DMS153 treated with DMSO at 0.1 percent for 48 hours (cell line): ENCODE measurements around the gene RAPGEF6.
"Not testable (repeated sequence)": the region's sequence is repeated elsewhere in the genome, so short reads cannot be mapped to it uniquely, and the experiment has no call there.

Source experiments
- DNase-seq: peaks from one replicate; lab custom pipeline; 2025; ENCODE audit not compliant: unreplicated experiment; lab: John Stamatoyannopoulos, UW

RAPGEF6 gene

DNA sequence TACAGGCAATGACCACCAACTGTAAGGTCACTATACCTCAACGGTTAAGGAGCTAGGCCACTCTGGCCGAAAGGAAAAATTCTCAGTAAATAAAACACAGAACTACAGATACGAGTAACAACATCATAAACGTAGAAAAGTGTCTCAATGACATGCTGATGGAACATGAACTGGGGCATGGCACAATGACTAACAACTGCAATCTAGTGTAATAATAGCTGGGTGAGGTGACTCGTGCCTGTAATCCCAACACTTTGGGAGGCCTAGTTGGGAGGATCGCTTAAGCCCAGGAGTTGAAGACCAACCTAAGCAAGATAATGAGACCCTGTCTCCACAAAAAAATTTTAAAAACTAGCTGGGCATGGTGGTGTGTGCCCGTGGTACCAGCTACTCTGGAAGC lies 9.8 kb upstream of the RAPGEF6 start:
- no peak for DNase-seq

DNA sequence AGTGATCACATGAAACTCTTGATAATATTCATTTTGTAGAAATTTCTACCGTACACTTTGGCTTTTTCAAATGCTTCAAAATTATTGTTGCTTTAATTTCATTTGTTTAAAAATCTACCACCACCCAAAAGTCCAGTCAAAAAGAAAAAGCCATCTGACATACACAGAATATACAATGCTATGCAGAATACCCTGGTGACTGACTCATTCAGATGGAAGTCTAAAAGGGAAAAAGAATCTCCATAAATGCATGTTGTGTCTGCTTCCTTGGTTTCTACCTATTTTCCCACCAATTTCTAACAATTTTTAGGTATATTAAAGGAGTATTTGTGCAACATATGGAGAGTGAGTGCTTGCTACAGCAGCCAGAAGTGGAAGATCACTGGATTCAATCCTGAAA lies 9.3 kb upstream of the RAPGEF6 start:
- no peak for DNase-seq

DNA sequence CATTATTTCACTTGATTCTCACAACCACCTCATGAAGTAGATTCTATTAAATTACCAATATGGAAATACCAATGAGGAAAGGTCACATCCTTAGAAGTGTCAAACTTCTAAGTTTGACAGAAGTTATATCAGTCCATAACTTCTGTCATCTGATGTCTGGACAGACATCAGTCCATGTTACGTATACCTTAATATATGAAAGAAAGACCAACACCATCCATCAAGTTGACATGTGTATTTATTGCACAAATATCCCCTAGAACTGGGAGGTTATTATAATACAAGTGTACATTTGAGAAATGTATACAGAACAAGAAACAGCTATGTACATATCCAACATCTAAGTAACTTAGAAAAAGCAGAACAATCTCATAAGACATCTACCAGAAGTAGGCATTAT lies 6.5 kb upstream of the RAPGEF6 start:
- DNase-seq, result no peak

DNA sequence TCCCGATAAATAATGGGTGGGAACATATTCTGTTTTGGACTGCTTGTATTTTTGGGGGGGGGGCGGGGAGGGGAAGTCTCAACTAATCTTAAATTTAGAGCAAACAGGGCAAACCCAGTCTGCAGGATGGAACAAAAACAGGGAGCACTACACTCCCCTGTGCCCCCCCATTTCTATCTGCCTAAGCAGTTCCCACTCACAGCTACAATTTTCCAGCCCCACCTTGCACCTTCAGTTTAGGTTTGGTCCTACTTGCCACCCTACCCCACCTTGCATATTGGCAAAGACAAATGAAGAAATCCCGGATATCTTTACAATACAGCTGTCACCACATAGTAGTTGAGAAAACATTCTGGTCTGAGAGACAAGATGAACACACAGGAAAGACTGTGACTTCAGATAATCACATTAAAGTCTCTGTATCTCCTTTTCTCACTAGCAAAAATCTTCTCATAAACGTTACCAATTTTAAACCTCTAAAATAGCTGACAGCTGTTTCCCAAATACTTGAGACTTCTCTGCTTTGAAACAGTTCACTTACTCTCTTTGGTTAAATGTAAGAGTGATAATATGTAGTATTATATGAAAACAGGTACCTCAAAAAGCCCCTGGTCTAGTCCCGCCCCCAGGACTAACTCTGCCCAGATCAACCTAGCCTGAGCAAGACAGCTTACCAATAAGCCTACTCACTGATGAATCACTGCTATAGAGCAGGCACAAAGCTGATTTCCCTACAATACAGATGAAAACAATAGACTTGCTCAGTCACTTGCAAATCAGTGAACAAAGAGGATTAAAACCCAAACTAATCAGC lies 5.2 kb upstream of the RAPGEF6 start:
- DNase-seq, result no peak

DNA sequence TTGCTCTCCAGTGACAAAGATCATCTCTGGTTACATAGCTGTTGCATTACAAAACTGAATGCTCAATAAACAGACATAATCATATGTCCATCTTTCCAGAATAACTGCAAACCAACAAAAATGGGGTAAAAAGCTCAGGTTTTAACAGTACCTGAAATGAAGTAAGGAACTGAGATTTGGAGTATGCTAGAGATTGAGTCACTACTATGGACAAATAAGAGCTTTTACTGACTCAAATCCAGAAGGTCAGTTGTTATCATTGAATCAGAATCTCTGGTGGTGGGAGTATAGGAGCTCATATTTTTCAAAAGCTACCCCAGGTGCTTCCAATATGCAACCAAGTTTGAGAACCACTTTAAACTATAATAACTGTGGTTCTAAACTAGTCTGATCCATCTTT lies 4.1 kb upstream of the RAPGEF6 start:
- DNase-seq, result no peak

DNA sequence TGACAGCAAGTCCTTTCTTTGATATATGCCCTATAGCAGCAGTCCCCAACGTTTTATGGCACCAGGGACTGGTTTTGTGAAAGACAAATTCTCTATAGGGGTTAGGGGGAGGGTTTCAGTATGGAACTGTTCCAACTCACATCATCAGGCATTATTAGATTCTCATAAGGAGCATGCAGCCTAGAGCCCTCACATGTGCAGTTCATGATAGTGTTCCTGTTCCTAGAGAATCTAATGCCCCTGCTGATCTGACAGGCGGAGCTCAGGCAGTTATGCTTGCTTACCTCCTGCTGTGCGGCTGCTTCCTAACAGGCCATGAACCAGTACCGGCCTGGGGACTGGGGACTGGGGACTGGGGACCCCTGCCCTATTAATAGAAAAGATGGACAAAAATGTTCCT lies 2.7 kb upstream of the RAPGEF6 start:
- DNase-seq, result no peak

DNA sequence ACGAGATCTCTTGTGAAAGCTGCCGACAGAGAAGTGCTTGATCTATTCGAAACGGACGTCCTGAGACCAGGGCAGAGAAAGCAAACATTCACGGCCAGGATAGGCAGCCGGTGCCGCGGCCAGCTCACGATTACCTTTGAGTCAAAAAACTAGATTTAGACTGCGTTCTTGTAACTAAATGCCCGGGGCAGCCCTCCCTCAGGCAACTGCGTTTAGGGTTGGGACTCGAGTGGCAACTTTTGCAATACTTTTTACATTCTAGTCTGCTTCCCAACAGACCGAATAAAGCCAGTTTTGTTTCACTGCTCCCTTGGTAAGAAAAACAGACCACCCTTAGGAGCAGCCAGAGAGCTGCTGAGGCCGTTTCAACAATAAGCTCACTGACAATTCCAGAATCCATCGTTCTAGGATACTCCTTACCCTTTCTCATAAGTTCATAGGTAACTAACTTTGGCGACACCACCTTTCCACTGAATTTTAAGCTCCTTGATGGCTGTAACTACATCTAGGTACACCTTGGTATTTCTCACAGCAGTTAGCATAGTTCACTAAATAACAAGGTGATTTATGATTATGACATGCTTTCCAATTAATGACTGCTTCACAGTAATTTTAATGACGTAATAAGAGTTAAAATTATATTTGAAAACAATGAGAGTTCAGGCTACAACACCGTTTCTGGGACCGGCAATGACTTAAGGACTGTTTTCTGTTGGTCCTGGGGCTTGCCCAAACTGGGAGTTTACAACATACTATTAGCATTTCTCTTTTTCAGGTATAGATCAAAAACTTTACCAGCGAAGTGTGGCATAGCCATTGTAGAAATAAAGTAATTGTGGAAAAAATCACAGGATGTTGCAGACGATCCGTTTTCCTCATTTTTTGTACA lies 899 bp upstream of the RAPGEF6 start:
- no peak for DNase-seq

DNA sequence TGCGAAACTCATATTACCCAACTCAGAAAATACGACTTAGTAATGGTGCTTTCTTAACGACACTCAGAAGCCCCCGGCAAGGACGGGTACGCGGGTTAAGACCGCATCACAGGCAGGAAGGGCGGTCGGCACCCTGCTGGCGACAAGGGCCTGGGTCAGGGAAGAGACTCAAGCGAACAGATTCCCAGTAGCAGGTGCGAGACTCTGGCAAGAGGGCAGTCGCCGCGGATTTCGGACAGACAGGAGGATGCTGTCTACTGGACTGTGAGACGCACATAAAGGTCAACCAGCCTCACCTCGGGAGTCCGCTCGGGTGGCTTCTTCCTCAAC lies 398 bp downstream of the RAPGEF6 start:
- no peak for DNase-seq

DNA sequence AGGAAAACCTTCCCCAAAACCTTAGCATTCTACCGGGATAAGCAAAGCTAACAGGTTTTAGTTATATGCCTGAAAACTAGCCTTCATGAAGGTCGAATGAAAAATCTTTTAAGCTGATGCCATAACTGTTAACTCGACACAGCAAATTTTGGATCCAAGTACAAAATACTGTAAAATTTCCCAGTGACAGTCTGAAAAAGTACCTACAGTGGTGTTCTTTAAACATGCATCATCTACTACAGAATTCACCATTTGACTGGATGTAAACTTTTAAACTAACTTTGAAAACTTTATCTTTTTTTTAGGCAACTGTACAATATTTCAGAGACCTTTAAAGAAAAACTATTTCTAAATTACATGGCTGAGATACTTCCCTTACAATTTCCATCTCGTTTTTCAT lies 791 bp downstream of the RAPGEF6 start:
- no peak for DNase-seq

DNA sequence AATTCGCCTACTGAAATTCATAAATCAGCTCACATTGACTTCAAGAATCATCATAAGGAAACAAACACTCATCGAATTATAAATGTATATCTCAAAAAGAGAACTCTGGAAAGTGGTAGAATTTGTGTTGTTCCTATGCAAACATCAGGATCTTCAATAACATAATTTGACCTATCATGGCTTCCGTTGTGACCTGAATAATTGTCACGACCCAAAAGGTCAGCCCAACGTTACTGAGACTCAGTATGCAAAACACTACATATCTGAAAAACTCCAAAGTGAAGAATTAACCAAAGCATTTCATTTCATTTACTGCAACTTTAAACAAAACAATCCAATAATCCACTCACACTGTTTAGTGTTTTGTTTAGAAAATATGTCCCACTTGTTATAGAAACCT lies 1.2 kb downstream of the RAPGEF6 start:
- no peak for DNase-seq

DNA sequence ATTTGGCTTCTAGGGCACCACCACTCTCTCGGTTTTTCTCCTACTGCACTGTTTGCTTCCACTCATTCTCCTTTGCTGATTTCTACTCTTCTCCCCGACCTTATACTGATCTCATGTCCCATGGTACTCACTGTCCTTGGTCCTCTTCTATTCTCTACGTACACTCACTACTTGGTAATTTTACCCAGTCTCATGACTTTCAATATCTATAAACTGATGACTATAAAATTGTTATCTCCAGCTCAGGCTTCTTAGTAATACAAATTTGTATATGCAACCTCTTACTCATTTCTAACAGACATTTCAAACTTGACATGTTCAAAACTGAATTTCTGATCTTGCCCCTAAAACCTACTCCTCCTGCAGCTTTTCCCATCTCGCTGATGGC lies 4.1 kb downstream of the RAPGEF6 start:
- DNase-seq, result no peak

DNA sequence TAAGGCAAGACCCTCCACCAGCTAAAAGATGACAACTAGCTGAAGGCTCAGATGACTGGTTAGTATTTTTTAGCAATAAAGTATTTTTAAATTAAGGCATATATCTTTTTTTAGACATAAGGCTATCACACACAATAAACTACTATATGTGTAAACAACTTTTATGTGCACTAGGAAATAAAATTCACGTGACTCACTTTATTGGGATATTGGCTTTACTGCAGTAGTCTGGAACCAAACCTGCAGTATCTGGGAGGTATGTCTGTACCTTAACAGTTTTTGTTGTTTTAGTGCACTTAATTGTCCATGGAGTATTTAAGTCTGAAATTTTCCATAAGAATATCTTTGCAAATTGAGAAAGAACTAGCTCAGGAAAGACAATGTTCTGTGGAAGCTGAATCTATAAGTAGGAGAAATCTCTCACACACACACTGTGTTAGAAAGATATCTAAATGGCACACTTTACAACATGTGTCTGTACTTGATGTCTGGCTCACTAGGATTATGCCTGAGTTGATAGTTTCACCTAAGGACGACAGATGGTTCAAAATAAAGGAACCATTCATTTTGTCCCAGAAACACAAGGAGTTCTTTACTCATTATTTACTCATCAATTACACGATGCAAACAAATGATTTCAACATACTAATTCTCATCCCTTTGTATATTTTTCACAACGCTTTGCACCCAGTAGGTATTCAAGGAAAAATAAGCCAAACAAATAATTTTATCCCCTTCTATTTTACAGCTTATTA lies 4.6 kb downstream of the RAPGEF6 start:
- no peak for DNase-seq

DNA sequence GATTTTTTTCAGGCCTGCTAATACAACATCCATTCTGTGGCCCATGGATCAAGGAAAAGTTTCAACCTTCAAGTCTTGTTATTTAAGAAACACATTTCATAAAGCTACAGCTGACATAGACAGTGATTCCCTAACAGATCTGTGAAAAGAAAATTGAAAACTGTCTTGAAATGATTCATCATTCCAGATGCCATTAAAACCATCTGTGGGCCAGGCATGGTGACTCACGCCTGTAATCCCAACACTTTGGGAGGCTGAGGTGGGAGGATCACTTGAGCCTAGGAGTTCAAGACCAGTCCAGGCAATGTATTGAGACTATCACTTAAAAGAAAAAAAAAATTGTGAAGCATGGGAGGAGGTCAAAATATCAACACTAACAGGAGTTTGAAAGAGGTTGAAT lies 6.0 kb downstream of the RAPGEF6 start:
- no peak for DNase-seq

DNA sequence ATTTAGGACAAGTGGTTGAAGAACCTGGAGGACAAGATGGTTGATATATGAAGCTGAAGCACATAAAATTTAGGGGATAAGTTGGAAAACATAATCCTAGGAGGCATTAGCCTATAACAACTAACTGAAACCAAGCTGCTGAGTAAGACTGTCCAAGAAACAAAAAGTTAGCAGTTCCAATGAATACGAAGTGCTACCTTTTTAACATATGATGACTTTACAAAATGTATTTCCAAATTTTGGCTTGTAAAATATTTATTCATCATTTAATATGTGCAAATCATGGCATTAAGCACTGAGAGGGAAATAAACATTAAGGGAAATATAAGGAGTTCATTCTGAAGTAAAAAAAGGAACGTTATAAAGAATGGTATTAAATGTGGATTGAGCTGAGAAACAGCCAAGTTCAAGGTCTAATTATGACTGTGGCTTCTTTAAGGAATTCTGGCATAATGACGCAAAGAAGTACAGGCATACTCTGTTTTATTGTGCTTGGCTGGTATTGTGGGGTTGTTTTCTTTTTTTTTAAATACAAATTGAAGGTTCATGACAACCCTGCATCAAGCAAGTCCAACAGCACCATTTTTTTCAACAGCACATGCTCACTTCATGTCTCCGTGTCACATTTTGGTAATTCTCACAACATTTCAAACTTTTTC lies 7.7 kb downstream of the RAPGEF6 start:
- DNase-seq, result no peak

DNA sequence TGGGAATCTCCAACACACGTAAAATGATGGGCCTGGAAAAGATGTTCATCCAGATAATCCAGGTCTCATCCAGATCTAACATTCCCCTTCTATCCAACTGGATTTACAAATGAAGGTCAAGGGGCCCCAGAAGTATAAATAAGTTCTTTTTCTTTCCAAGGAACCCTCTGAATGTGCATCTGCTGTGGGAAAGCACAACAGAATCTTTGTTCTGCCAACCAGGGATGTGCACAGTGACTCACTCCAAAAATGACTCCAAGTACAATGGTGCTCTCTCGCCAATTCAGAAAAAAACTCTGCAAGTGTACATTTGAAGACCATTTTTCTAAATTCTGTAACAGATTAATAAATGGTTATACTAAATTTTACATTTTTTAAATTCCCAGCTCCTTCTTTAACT lies 12.4 kb downstream of the RAPGEF6 start:
- DNase-seq, result no peak

DNA sequence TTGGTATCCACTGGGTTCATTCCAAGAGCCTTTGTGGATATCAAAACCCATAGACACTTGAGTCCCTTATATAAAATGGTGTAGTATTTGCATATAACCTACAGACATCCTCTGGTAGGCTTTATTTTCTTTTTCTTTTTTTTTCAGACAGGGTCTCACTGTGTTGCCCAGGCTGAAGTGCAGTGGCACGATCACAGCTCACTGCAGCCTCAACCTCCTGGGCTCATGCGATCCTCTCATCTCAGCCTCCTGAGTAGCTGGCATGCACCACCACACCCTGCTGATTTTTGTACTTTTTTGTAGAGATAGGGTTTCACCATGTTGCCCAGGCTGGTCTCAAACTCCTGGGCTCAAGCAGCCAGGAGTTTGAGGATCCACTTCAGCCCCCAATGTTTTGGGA lies 13.9 kb downstream of the RAPGEF6 start:
- DNase-seq, result not testable (repeated sequence)

DNA sequence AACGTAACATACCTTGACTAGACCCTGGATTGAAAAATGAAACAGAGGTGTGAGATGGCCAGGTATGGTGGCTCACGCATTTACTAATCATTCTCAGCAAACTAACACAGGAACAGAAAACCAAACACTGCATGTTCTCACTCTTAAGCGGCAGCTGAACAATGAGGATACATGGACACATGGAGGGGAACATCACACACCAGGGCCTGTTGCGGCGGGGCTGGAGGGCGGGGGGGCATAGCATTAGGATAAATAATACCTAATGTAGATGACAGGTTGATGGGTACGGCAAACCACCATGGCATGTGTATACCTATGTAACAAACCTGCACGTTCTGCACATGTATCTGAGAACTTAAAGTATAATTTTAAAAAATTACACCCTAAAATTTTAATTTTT lies 15.9 kb downstream of the RAPGEF6 start:
- DNase-seq, result no peak

DNA sequence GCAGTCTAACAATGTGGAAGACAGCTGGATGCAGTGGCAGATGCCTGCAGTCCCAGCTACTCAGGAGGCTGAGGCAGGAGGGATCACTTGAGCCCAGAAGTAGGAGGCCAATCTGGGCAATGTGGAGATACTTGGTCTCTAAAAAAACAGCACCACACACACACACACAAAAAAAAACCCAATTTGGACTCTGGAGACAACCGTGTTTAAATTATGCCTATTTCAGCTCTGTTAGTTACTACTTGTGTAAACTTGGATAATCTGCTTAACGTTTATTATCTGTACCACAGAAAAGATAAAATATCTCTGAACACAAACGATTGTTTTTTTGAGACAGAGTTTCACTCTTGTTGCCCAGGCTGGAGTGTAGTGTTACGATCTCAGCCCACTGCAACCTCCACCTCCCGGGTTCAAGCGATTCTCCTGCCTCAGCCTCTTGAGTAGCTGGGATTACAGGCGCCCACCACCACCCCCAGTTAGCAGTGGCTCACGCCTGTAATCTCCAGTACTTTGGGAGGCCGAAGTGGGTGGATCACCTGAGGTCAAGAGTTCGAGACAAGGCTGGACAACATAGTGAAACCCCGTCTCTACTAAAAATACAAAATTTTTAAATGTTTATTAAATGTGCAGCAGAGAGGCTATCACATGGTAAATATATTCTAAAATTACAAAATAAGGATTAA lies 17.7 kb downstream of the RAPGEF6 start:
- no peak for DNase-seq

DNA sequence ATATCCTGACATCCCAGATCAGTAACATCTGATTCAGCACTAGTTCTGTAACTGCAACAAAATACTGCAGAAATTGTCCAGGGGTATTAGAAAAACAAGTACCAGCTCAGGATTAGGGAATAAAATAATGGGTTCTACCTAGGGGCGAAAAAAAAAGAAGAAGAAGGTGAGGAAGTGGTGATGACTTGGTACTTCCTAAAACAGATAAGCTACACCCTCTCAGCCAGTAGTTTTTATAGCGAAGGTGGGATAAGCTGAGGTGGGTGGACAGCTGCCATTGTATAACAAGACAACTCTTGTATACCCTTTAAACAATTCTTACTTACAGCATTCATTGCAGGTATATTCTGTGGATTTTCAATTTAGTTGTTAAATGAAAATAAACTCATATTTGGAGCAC lies 19.1 kb downstream of the RAPGEF6 start:
- no peak for DNase-seq

DNA sequence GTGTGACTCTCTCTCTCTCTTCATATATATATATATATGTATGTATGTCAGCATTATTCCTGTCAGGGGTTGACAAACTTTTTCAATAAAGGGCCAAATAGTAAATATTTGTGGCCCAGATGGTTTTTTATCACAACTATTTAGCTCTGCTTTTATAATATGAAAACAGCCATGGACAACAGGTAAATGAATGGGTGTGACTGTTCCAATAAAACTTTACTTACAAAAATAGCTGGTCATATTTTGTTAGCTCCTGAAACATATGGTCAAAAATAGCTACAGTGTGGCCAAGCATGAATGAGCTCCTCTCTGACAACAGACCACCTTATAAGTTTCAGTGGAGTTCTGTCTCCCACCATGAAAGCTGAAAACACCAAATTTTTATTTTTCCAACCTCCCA lies 21.6 kb downstream of the RAPGEF6 start:
- no peak for DNase-seq

DNA sequence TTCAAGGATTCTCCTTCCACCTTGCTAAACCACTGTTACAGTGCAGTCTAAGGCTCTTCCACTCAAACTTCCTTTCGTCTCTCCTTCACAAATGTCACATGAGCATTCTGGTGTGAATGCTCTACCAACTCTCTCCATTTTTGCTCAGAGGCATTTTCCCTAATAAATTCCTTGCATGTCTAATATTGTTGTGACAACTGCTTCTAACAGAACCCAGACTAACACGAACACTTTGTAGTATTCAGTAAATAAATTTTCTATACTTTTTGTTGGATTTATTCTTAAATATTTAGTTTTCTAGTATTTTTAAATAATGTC lies 24.0 kb downstream of the RAPGEF6 start:
- DNase-seq, result no peak
